BJ (cell line): Measurements from ENCODE around the gene GPR3. TPM values are rescaled to one million over a fixed set of nuclear protein-coding genes. Genes with fewer than 3 reads are reported as not detected.

ENCODE experiments used
- CTCF ChIA-PET: fragments of 350-600 bp; formaldehyde crosslinking; extraction: SDS; loops from one replicate; lab custom pipeline; 2021; ENCODE audit warnings: antibody characterized with exemption, inconsistent platforms; lab: Yijun Ruan, JAX
- POLR2A ChIA-PET: fragments of 300-600 bp; sonication (Branson Sonifier 250); formaldehyde crosslinking; extraction: SDS; loops from one replicate; lab custom pipeline; 2021; ENCODE audit warnings: antibody characterized with exemption; lab: Charles Lee
- DNase-seq: peaks from one replicate; pipeline ENCODE4 v3.0.0-alpha.2; 2011; ENCODE audit warnings: low read depth
- H3K27me3 ChIP-seq: 2 replicates; pipeline ENCODE4 v1.6.0; 2011; ENCODE audit warnings: low read length; ENCODE audit not compliant: control insufficient read depth, insufficient read depth
- H3K36me3 ChIP-seq: 2 replicates; pipeline ENCODE4 v1.5.1; 2011; ENCODE audit warnings: low read length; ENCODE audit not compliant: control insufficient read depth, insufficient read depth
- H3K4me3 ChIP-seq: 2 replicates; pipeline ENCODE4 v1.5.1; 2011; ENCODE audit warnings: low read depth, mild to moderate bottlenecking, control low read depth, low read length
- CTCF ChIP-seq: IDR thresholded peaks from 2 replicates; pipeline ENCODE4 v1.5.1; 2011; ENCODE audit warnings: low read depth, mild to moderate bottlenecking, control low read depth, inconsistent platforms, low read length, moderate library complexity; ENCODE audit not compliant: insufficient read depth
- polyA plus RNA-seq: library from polyadenylated mRNA; depleted of rRNA; stranded (reverse); fragments of >200 nt; gene quantifications from 2 replicates; pipeline ENCODE4 v1.2.3, GENCODE V29; 2011

Gene GPR3
- polyA plus RNA-seq, 1 experiment: 1.8 TPM

- CTCF ChIA-PET: interaction anchor here (0.7 to 6.1 kb wide), 31 partner anchors 8 to 479 kb away, joined by 3 to 118 read pairs (median 5); partner anchors contain the start of genes CD164L2, FCN3, GPR3 and SYTL1
- Histone ChIP-seq H3K4me3 (peak within 1 kb of the TSS; percentile 56), H3K27me3 (no peaks in the 10 kb centered on the region), H3K36me3 (peaks cover 9% of the 10 kb centered on the region)
- DNase-seq: peak; percentile 33
- TF ChIP-seq CTCF: peak; percentile 24; the same call in 1 of the 2 replicates
- POLR2A ChIA-PET: interaction anchor here (0.6 to 1.0 kb wide), 2 partner anchors 22 to 67 kb away, joined by 3 to 5 read pairs; no protein-coding TSS in a partner anchor
These were observed 25.8 kb upstream of the GPR3 start, which contains the start of gene MAP3K6 for GRCh38 chr1:27366411-27367159. Gene MAP3K6, minus strand, starts transcription at chr1:27366961. Its CDS starts 364 bp downstream, at chr1:27366597.

DNA sequence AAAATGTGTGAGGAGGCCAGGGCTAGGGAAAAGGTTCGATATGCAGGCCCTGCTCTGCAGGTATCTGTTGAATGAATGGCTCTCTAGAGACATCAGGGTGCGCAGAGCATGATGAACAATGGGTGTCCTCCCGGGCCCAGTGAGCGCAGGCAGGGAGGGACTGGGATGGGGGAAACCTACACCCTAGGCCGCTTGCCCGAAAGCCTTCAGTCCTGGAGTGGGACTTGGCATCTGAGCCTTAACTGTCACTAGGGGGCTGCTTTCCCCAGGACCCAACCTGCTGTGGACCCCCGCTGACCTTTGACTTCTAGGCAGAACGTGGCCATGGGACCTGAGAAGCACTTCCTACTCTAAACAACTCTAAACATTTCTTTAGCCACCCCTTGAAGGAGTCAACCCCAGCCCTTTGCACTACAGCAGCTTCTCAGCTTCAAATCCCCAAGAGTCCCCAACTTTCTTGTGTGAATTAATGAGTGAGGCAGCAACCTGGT, 25.2 kb upstream of the GPR3 start:
- POLR2A ChIA-PET: interaction anchor here (1.0 kb wide), 1 partner anchor 68 kb away, joined by 5 read pairs; no protein-coding TSS in a partner anchor
- TF ChIP-seq CTCF: no peak
- CTCF ChIA-PET: interaction anchor here (0.7 to 6.1 kb wide), 26 partner anchors 8 to 480 kb away, joined by 3 to 118 read pairs (median 6); partner anchors contain the start of genes CD164L2, FCN3, GPR3 and SYTL1
- DNase-seq: no peak
- H3K4me3 ChIP-seq: peak overlapping the region; percentile 56
- H3K36me3 ChIP-seq: peaks cover 9% of the 10 kb centered on the region
- H3K27me3 ChIP-seq: no peaks in the 10 kb centered on the region

GRCh38 chr1:27368869-27369582, 23.4 kb upstream of the GPR3 start:
- peak; percentile 35 for TF ChIP-seq CTCF
- no peaks in the 10 kb centered on the region for H3K36me3 ChIP-seq
- CTCF ChIA-PET: interaction anchor here (0.8 to 6.1 kb wide), 9 partner anchors 10 to 70 kb away, joined by 3 to 118 read pairs (median 6); partner anchors contain the start of gene CD164L2
- H3K27me3 ChIP-seq: no peaks in the 10 kb centered on the region
- POLR2A ChIA-PET: no interaction called here
- H3K4me3 ChIP-seq: no peak overlapping the region
- no peak for DNase-seq

GRCh38 chr1:27372022-27372807, 20.2 kb upstream of the GPR3 start:
- DNase-seq: no peak
- CTCF ChIA-PET: interaction anchor here (0.6 to 5.0 kb wide), 4 partner anchors 15 to 88 kb away, joined by 3 to 29 read pairs (median 7); no protein-coding TSS in a partner anchor
- H3K27me3 ChIP-seq: no peaks in the 10 kb centered on the region; the same call in 1 of the 2 replicates
- POLR2A ChIA-PET: no interaction called here
- H3K36me3 ChIP-seq: no peaks in the 10 kb centered on the region
- TF ChIP-seq CTCF: no peak
- H3K4me3 ChIP-seq: no peak overlapping the region
